Measurements from ENCODE around the gene PSKH1. TPM values are rescaled to one million over a fixed set of nuclear protein-coding genes. Genes with fewer than 3 reads are reported as not detected.

Gene PSKH1
- total and polyA plus RNA-seq, 9 of the 15 experiments (the other 6 are each of a cell fraction or from before 2014, with no cell fraction given): 0.96 to 20.9 (median 9.4) TPM

GRCh38 chr16:67878232-67878631 lies 14.8 kb upstream of the PSKH1 start:
- H3K9ac ChIP-seq (ENCODE audit: insufficient read depth in 1 of 2, low read depth in 2 of 2, low read length in 2 of 2): no peak overlapping the region
- peaks cover 14 to 25% of the 10 kb centered on the region in 2 experiments; a peak in 4 of 5 replicates for H3K4me1 ChIP-seq (replicated peaks in 1 of 2; ENCODE audit: control insufficient read depth in 2 of 2, insufficient read depth in 2 of 2, low read length in 2 of 2)
- ChIA-PET CTCF (ENCODE audit: low intra/inter-chr PET ratio) (no interaction called here), POLR2A (interaction anchor here (1.0 to 2.3 kb wide), 2 partner anchors 10 to 12 kb away, joined by 4 to 11 read pairs; no protein-coding TSS in a partner anchor)
- in situ Hi-C loops (cut with MboI) (no loop called here), intact Hi-C loops (cut with micrococcal nuclease) (no loop called here)
- no peak overlapping the region for H3K27ac ChIP-seq (ENCODE audit: extremely low read depth, low read depth, low read length)
- H3K4me2 ChIP-seq (ENCODE audit: insufficient read depth, low read length): no peak overlapping the region
- no peak for TF ChIP-seq IFI16 (CRISPR knock-in tag; IDR thresholded peaks at IDR 0.05)
- no peak for TF ChIP-seq ZNF280A (IDR thresholded peaks at IDR 0.05; ENCODE audit: low read depth, partially characterized antibody)
- TF ChIP-seq MTA3 (IDR thresholded peaks at IDR 0.05; ENCODE audit: borderline replicate concordance): no peak
- DNase-seq (ENCODE audit: extremely low read depth in 1 of 4, low spot score in 3 of 4): no peak
- H2AFZ ChIP-seq (ENCODE audit: low read depth, low read length): no peak overlapping the region
- no peak overlapping the region for H3K4me3 ChIP-seq
- peaks cover 19% of the 10 kb centered on the region for H4K20me1 ChIP-seq (replicated peaks; ENCODE audit: control insufficient read depth, insufficient read depth, low read length)
- no peak for ATAC-seq
- peaks cover 91% of the 10 kb centered on the region; the same call in 2 of the 3 replicates for H3K36me3 ChIP-seq (ENCODE audit: control insufficient read depth, insufficient read depth, low read length)
- FAIRE-seq: no peak
- no peaks in the 10 kb centered on the region for H3K9me3 ChIP-seq (replicated peaks; ENCODE audit: control insufficient read depth, insufficient read depth, low read depth, low read length)
- 87% methylated on average over 6 of the region's 6 CpGs for WGBS (ENCODE audit: insufficient coverage, low coverage, missing lambda C conversion rate)
- H3K9me1 ChIP-seq (ENCODE audit: control insufficient read depth, insufficient read depth, low read length): no peaks in the 10 kb centered on the region
- no TSS peak for BruUV-seq (replicated peaks)
- no peaks in the 10 kb centered on the region for H3K27me3 ChIP-seq (ENCODE audit: control insufficient read depth in 2 of 2, insufficient read depth in 2 of 2, low read length in 2 of 2)
- peaks cover 37% of the 10 kb centered on the region for H3K79me2 ChIP-seq (ENCODE audit: control insufficient read depth, insufficient read depth, low read length)

GRCh38 chr16:67878846-67879245 lies 14.2 kb upstream of the PSKH1 start:
- ATAC-seq (no peak), FAIRE-seq (no peak), DNase-seq (ENCODE audit: extremely low read depth in 1 of 4, low spot score in 3 of 4) (no peak)
- Histone ChIP-seq H3K9me3 (replicated peaks; ENCODE audit: control insufficient read depth, insufficient read depth, low read depth, low read length) (no peaks in the 10 kb centered on the region), H3K9me1 (ENCODE audit: control insufficient read depth, insufficient read depth, low read length) (no peaks in the 10 kb centered on the region), H2AFZ (ENCODE audit: low read depth, low read length) (no peak overlapping the region), H3K27me3 (ENCODE audit: control insufficient read depth in 2 of 2, insufficient read depth in 2 of 2, low read length in 2 of 2) (no peaks in the 10 kb centered on the region), H3K4me2 (ENCODE audit: insufficient read depth, low read length) (no peak overlapping the region), H4K20me1 (replicated peaks; ENCODE audit: control insufficient read depth, insufficient read depth, low read length) (peaks cover 25% of the 10 kb centered on the region), H3K36me3 (ENCODE audit: control insufficient read depth, insufficient read depth, low read length) (peaks cover 97% of the 10 kb centered on the region; the same call in 2 of the 3 replicates), H3K27ac (ENCODE audit: extremely low read depth, low read depth, low read length) (no peak overlapping the region), H3K79me2 (ENCODE audit: control insufficient read depth, insufficient read depth, low read length) (peaks cover 30% of the 10 kb centered on the region), H3K9ac (ENCODE audit: insufficient read depth in 1 of 2, low read depth in 2 of 2, low read length in 2 of 2) (no peak overlapping the region), H3K4me3 (no peak overlapping the region), H3K4me1 (replicated peaks in 1 of 2; ENCODE audit: control insufficient read depth in 2 of 2, insufficient read depth in 2 of 2, low read length in 2 of 2) (peaks cover 14 to 24% of the 10 kb centered on the region in 2 experiments; a peak in 4 of 5 replicates)
- BruUV-seq (replicated peaks): no TSS peak
- in situ Hi-C loops (cut with MboI): no loop called here
- intact Hi-C loops (cut with micrococcal nuclease): no loop called here
- 94% methylated on average over 6 of the region's 9 CpGs for WGBS (ENCODE audit: insufficient coverage, low coverage, missing lambda C conversion rate)
- no peak for TF ChIP-seq ETV5 (CRISPR knock-in tag; IDR thresholded peaks at IDR 0.05; ENCODE audit: low read depth)
- TF ChIP-seq DMBX1 (CRISPR knock-in tag; IDR thresholded peaks at IDR 0.05; ENCODE audit: borderline replicate concordance): no peak
- no peak for TF ChIP-seq HDAC1 (IDR thresholded peaks at IDR 0.05)
- no peak for TF ChIP-seq HNRNPL (IDR thresholded peaks at IDR 0.05; ENCODE audit: low read depth, low read length)
- TF ChIP-seq ZNF717 (CRISPR knock-in tag; IDR thresholded peaks at IDR 0.05): no peak
- no peak for TF ChIP-seq HNRNPUL1 (IDR thresholded peaks at IDR 0.05; ENCODE audit: low read length)
- TF ChIP-seq ZNF140 (CRISPR knock-in tag; IDR thresholded peaks at IDR 0.05): no peak
- POLR2A ChIA-PET: interaction anchor here (1.0 to 2.3 kb wide), 3 partner anchors 9 to 72 kb away, joined by 3 to 11 read pairs (median 4); partner anchors contain the start of genes RANBP10 and TSNAXIP1
- CTCF ChIA-PET (ENCODE audit: low intra/inter-chr PET ratio): no interaction called here
